Cardiac septum (tissue), 1 donor: ENCODE data around the gene AREL1. TPM values are rescaled to one million over a fixed set of nuclear protein-coding genes. Genes with fewer than 3 reads are reported as not detected.

Source experiments
- DNase-seq: peaks from one replicate; pipeline ENCODE4 v3.0.0-alpha.2; 2020; ENCODE audit warnings: low spot score
- intact Hi-C: fragments of 100-400 bp; cut with DNase I; formaldehyde crosslinking; loops from one replicate; pipeline ENCODE4 v1.14.0; 2022
- total RNA-seq: library from RNA; stranded (reverse); fragmentation: NEBNext Ultra II Directional; extraction: Animal tissue kit (Norgen Biotek cat#: 25700); gene quantifications from one replicate; pipeline ENCODE4 v1.2.1, GENCODE V29; 2021
- donor health status: DM: no; HTN: no; CAD: no.

Gene AREL1
- total RNA-seq, 1 donor from 2014 or later: 21.2 TPM

GRCh38 chr14:74664717-74665116 lies 48.2 kb downstream of the AREL1 start:
- intact Hi-C loops: no loop called here
- DNase-seq: no peak

- intact Hi-C loops: no loop called here
- DNase-seq: no peak
Observed at GRCh38 chr14:74663884-74664283, 49.0 kb downstream of the AREL1 start.

GRCh38 chr14:74661726-74662450 lies 51.0 kb downstream of the AREL1 start:
- DNase-seq: no peak
- intact Hi-C loops: no loop called here

GRCh38 chr14:74660863-74661262 lies 52.0 kb downstream of the AREL1 start:
- intact Hi-C loops: no loop called here
- no peak for DNase-seq

- intact Hi-C loops: no loop called here
- no peak for DNase-seq
Observed at GRCh38 chr14:74660167-74660566, 52.7 kb downstream of the AREL1 start.

- intact Hi-C loops: no loop called here
- DNase-seq: no peak
Observed at GRCh38 chr14:74658535-74659131, 54.2 kb downstream of the AREL1 start.

- intact Hi-C loops: no loop called here
- DNase-seq: no peak
Observed at GRCh38 chr14:74656964-74657363, 55.9 kb downstream of the AREL1 start.

GRCh38 chr14:74655599-74656395 lies 57.1 kb downstream of the AREL1 start:
- intact Hi-C loops: no loop called here
- no peak for DNase-seq

GRCh38 chr14:74654931-74655330 lies 57.9 kb downstream of the AREL1 start:
- DNase-seq: no peak
- intact Hi-C loops: no loop called here

- intact Hi-C loops: no loop called here
- DNase-seq: no peak
Observed at GRCh38 chr14:74653386-74654138, 59.3 kb downstream of the AREL1 start.

GRCh38 chr14:74652541-74652940 lies 60.3 kb downstream of the AREL1 start:
- DNase-seq: no peak
- intact Hi-C loops: no loop called here

- intact Hi-C loops: no loop called here
- DNase-seq: no peak
Observed at GRCh38 chr14:74650927-74651686, 61.8 kb downstream of the AREL1 start.

GRCh38 chr14:74649673-74650072 lies 63.2 kb downstream of the AREL1 start:
- DNase-seq: no peak
- intact Hi-C loops: no loop called here

- intact Hi-C loops: no loop called here
- no peak for DNase-seq
Observed at GRCh38 chr14:74649167-74649566, 63.7 kb downstream of the AREL1 start.

- intact Hi-C loops: no loop called here
- DNase-seq: no peak
Observed at GRCh38 chr14:74648601-74649000, 64.3 kb downstream of the AREL1 start.

GRCh38 chr14:74647678-74648461 lies 65.0 kb downstream of the AREL1 start:
- no peak for DNase-seq
- intact Hi-C loops: no loop called here

GRCh38 chr14:74647061-74647677 lies 65.7 kb downstream of the AREL1 start:
- no peak for DNase-seq
- intact Hi-C loops: no loop called here
